ENCODE measurements around the gene FAM222A.

FAM222A gene

DNA sequence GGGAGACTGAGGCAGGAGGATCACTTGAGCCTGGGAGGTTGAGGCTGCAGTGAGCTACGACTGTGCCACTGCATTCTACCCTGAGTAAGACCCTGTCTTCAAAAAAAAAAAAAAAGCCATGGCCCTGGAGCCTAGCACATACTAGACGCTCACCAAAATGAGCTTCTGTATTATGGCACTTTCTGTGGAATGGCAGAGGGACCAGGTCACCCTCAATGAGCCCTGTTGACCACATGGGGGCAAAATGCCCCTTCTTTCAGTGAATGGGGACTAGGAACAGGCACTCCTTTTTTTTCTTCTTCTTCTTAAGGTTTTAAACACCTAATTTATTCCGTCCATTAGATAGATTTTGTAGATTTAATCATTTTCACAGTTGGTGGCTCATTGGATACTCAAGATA is 50.5 kb downstream of the FAM222A start:
- H3K27ac ChIP-seq (ENCODE audit: low read depth, low read length): no peak overlapping the region
- H3K9me2 ChIP-seq (replicated peaks; ENCODE audit: control insufficient read depth, low read length): no peaks in the 10 kb centered on the region
- no peaks in the 10 kb centered on the region for H3K4me1 ChIP-seq (ENCODE audit: control insufficient read depth, low read length)
- no peak overlapping the region for H3K4me3 ChIP-seq (ENCODE audit: low read length)
- H3K4me2 ChIP-seq (ENCODE audit: low read length): no peak overlapping the region
- no peaks in the 10 kb centered on the region for H3K36me3 ChIP-seq (ENCODE audit: control insufficient read depth, low read length)
- TF ChIP-seq EZH2phosphoT487 (IDR thresholded peaks at IDR 0.05; ENCODE audit: borderline replicate concordance, low read length): no peak
- TF ChIP-seq, protein P1, sequence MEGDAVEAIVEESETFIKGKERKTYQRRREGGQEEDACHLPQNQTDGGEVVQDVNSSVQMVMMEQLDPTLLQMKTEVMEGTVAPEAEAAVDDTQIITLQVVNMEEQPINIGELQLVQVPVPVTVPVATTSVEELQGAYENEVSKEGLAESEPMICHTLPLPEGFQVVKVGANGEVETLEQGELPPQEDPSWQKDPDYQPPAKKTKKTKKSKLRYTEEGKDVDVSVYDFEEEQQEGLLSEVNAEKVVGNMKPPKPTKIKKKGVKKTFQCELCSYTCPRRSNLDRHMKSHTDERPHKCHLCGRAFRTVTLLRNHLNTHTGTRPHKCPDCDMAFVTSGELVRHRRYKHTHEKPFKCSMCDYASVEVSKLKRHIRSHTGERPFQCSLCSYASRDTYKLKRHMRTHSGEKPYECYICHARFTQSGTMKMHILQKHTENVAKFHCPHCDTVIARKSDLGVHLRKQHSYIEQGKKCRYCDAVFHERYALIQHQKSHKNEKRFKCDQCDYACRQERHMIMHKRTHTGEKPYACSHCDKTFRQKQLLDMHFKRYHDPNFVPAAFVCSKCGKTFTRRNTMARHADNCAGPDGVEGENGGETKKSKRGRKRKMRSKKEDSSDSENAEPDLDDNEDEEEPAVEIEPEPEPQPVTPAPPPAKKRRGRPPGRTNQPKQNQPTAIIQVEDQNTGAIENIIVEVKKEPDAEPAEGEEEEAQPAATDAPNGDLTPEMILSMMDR (IDR thresholded peaks at IDR 0.05; ENCODE audit: low read depth, low read length, poor library complexity, severe bottlenecking): no peak
- H4K20me1 ChIP-seq (ENCODE audit: control insufficient read depth, insufficient read depth, low read depth, low read length): no peaks in the 10 kb centered on the region
- H3F3A ChIP-seq (ENCODE audit: control insufficient read depth, insufficient read depth): no peaks in the 10 kb centered on the region
- no peaks in the 10 kb centered on the region for H3K27me3 ChIP-seq (ENCODE audit: control insufficient read depth, low read length)
- no peaks in the 10 kb centered on the region for H3K9me3 ChIP-seq (ENCODE audit: control insufficient read depth, insufficient read depth, low read length)
- H3K79me2 ChIP-seq (ENCODE audit: control insufficient read depth, low read length): no peaks in the 10 kb centered on the region

DNA sequence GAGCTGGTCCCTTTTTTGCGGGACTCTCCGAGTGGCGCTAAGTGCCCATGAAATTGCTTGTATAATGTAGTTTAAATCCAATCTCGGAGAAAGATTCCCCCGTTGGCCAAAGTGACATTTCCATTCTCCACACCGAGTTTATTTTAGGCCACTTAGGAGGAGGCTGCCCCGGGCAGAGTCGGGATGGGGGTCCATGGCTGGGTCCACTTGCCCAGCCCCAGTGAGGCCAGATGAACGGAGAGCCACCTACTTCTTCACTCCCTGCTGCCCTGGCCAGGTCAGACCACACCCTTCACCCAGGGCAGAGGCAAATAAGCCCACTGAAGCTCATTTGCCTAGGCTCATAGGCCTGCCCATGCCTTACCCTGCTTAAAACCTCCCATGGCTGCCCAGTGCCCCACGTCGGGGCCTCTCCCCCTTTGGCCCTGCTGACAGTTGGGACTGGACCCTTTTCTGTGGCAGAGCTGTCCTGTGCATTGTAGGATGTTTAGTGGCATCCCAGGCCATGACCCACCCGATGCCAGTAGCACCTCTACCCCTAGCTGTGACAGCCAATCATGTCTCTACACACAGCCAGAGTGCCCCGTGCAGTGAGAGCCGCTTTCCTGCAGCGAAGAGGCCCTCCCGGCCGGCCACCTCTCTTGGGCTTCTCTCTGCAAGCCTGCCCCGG is 51.3 kb downstream of the FAM222A start:
- H3K27ac ChIP-seq (ENCODE audit: low read depth, low read length): no peak overlapping the region
- no peaks in the 10 kb centered on the region for H3K4me1 ChIP-seq (ENCODE audit: control insufficient read depth, low read length)
- no peaks in the 10 kb centered on the region for H3K36me3 ChIP-seq (ENCODE audit: control insufficient read depth, low read length)
- H3K4me2 ChIP-seq (ENCODE audit: low read length): no peak overlapping the region
- no peaks in the 10 kb centered on the region for H3F3A ChIP-seq (ENCODE audit: control insufficient read depth, insufficient read depth)
- H3K9me2 ChIP-seq (replicated peaks; ENCODE audit: control insufficient read depth, low read length): no peaks in the 10 kb centered on the region
- H3K4me3 ChIP-seq (ENCODE audit: low read length): no peak overlapping the region
- H3K9me3 ChIP-seq (ENCODE audit: control insufficient read depth, insufficient read depth, low read length): no peaks in the 10 kb centered on the region
- no peaks in the 10 kb centered on the region for H3K27me3 ChIP-seq (ENCODE audit: control insufficient read depth, low read length)
- H3K79me2 ChIP-seq (ENCODE audit: control insufficient read depth, low read length): no peaks in the 10 kb centered on the region
- TF ChIP-seq EZH2phosphoT487 (IDR thresholded peaks at IDR 0.05; ENCODE audit: borderline replicate concordance, low read length): no peak
- TF ChIP-seq, protein P1 (IDR thresholded peaks at IDR 0.05; ENCODE audit: low read depth, low read length, poor library complexity, severe bottlenecking): no peak
- no peaks in the 10 kb centered on the region for H4K20me1 ChIP-seq (ENCODE audit: control insufficient read depth, insufficient read depth, low read depth, low read length)

DNA sequence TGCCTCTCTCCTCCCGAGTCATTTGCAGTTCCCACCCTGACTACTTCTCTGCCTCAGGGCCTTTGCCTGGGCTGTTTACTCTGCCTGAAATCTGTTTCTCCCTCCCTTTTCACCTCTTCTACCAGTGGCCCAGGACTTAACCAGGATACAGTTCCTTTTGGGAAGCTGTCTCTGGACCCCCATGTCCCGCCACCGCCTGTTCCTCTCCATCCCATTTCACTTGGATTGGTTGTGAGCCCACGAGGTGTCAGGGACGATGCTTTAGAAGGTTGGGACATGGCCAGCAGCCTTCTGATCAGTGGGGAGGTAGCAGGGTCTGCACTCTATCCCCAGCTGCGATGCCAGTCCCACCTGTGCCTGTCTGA is 51.8 kb downstream of the FAM222A start:
- Histone ChIP-seq H3K79me2 (ENCODE audit: control insufficient read depth, low read length) (no peaks in the 10 kb centered on the region), H3K4me2 (ENCODE audit: low read length) (no peak overlapping the region), H3K4me1 (ENCODE audit: control insufficient read depth, low read length) (no peaks in the 10 kb centered on the region), H3F3A (ENCODE audit: control insufficient read depth, insufficient read depth) (no peaks in the 10 kb centered on the region), H4K20me1 (ENCODE audit: control insufficient read depth, insufficient read depth, low read depth, low read length) (no peaks in the 10 kb centered on the region), H3K27me3 (ENCODE audit: control insufficient read depth, low read length) (no peaks in the 10 kb centered on the region), H3K27ac (ENCODE audit: low read depth, low read length) (no peak overlapping the region), H3K9me2 (replicated peaks; ENCODE audit: control insufficient read depth, low read length) (no peaks in the 10 kb centered on the region), H3K36me3 (ENCODE audit: control insufficient read depth, low read length) (no peaks in the 10 kb centered on the region), H3K9me3 (ENCODE audit: control insufficient read depth, insufficient read depth, low read length) (no peaks in the 10 kb centered on the region), H3K4me3 (ENCODE audit: low read length) (no peak overlapping the region)
- TF ChIP-seq, protein P1 (IDR thresholded peaks at IDR 0.05; ENCODE audit: low read depth, low read length, poor library complexity, severe bottlenecking): no peak
- TF ChIP-seq EZH2phosphoT487 (IDR thresholded peaks at IDR 0.05; ENCODE audit: borderline replicate concordance, low read length): no peak
